ENCODE measurements around the gene KIAA1614.

Gene KIAA1614, protein sequence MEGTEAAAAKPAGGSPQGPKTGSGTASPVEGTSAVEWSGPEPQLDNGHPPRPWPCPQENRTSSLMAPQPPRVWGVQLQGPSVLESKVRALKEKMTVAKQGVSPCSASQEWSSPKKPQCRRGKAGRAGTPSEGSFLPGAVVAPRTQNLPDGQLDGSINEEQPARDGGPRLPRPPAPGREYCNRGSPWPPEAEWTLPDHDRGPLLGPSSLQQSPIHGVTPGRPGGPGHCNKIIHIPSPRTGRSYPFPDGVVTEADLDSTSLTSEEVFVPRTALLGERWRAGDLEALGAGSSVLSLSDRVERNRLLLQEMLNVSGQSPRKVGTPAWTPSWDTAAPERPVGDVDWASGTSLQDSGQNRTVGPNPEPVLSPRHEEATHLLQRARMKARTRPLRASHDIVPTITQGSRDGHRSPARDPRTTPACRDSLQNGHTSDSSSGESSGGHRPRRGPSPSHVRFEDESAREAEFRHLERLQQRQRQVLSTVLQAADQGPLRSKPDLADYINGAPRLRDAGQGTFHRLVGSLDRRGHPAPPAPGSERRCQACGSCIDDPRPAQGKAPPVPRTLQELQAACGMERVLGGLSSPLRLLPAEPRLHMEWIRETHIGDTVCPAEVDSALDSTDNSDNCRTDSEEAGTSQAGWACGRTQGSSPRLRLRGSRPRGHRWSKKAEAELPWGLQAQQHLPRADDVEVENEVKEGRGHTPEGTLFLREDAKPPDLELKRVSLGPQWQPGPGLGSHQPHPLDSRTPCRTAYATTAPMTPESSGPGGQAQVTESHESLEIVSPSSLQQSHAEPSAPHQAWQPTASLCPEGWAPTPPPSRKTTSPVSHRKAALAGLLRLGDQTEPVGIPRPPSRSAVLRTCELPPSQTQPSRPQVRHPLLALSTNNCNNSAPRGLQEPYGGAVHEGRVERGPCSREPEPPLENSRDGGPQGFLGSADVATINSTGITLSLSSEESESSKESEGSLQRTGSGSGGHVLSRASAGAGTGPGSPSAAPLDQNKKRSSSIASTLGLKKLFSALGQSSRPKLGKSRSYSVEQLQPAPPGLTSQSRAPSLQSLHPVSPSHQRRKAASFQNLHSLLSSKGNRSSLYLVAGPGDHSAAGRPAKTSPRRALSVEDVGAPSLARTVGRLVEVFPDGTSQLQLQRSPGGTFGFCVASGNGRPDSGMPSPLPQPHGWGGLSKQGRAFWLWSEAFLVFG

DNA sequence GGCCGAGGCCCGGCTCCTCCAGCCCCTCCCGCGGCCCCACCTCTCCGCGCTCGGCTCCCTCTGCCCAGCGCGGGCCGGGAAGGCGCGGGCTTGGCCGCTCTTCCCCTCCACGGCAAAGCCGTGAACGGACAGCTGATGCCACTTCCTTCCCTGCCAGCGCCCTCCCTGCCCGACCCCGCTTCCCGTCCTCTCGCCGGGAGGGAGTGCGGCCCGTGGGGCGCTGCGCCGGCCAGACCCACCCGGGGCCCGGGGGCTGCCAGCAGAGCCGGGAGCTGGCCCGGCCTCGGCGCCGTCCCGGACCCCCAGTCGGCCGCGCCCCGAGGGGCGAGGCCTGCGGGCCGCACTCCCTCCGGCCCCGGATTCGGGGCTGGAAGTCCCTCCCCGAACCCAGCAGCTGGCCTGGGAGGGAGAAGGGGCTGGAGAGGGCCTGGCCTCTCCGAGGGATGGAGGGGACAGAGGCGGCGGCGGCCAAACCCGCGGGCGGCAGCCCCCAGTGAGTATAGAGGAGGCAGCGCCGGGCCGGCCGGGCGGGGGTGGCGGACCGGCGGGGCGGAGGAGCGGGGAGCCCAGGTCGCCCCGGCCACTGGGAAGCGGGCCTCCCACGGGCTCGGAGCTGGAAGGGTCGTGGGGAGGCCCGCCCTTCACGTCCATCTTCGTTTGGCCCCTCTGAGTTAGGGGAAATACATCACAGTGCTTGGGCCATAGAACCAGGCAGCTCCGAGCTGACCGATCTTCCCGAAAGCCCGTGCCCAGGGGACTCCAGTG, at the start of gene KIAA1614:
Gene KIAA1614 (plus strand): TSS at position 97 of the 765 bp plus-strand sequence. CDS start 347 bp downstream, at position 444.
- DNase-seq (ENCODE audit: low read depth), result peak; percentile 9
- peak within 1 kb of the TSS; percentile 59 for H3K4me3 ChIP-seq (ENCODE audit: low read depth, low read length)

DNA sequence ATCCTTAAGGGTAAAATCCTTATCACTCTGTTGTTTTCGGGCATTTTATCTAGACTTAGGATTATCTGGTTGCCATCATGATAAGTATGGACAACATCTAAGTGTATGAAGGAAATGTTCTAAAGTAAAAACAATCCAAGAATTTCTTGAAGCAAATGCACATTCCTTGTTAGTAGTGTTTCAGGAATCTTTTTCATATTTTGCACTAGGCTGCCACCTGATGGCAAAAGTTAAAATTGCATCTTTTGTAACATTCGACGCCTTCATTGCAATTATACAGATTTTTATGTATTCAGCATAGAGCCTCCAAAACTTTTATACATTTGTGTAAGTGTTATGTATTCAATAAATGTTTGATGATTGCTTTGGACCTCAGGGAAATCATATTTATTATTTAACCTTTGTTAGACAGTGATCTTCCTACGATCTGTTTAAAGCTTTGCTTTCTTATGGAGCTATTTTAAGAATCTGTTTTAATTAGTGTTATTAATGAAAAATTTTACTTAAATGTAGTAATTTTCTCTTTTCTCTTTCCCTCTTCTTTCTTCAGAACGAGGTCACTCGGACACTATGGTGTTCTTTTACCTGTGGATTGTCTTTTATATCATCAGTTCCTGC, 49.4 kb upstream of the KIAA1614 start:
- H3K4me3 ChIP-seq (ENCODE audit: low read depth, low read length), result no peak overlapping the region
- DNase-seq (ENCODE audit: low read depth), result no peak

DNA sequence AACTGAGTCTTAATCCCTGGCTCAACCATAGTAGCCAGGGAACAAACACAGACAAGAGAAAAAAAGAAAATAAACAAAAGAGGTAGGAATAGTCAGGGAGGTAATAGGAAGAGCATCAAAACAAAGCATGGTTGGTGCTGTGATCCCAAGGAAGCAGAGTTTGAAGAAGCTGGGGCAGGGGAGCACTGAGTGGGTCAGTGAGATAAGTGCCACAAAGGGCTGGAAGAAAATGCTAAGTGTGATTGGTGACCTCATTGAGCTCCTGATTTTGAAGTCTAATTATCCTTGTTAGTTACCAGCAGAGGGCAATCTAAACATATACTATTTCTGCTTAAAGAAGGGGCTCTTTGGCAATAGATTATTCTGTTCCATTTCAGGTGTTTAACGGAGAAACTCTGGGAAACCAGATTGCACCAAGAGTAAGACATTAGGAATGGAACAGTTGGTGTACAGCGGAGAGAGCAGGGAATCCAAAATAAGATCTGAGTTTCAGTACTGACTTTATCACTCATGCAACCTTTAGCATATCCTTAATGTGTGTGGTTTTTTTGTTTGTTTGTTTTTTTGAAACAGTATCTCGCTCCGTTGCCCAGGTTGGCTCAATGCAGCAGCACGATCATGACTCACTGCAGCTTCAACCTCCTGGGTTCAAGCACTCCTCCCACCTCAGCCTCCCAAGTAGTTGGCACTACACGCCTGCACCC, 30.7 kb upstream of the KIAA1614 start:
- no peak overlapping the region for H3K4me3 ChIP-seq (ENCODE audit: low read depth, low read length)
- peak; percentile 19 for DNase-seq (ENCODE audit: low read depth)

DNA sequence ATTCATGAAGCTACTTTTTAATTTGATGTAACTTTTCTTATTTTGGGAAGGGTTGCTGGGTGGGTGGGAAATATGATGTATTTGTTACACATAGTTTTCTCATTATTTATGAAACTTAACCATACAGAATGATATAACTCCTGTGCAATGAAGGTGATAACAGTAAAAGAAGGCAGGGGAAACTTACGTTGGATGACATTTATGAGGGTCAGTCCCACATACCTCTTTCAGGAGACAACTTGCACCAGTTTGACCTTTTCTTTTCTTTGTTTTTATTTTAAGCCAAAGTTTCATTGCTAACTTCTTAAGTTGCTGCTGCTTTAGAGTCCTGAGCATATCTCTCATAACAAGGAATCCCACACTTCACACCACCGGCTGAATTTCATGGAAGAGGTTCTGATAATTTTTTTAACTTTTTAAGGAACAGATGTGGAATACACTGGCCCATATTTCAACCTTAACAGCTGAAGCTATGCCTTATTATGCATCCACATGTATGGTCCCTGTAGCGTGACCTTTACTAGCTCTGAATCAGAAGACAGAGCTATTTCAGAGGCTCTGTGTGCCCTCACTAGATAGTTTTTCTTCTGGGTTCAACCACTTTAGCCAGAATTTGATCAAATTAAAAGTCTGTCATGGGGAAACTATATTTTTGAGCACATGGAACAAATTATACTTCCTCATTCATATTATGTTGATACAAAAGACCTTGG, 28.0 kb upstream of the KIAA1614 start:
- no peak overlapping the region for H3K4me3 ChIP-seq (ENCODE audit: low read depth, low read length)
- DNase-seq (ENCODE audit: low read depth), result no peak

DNA sequence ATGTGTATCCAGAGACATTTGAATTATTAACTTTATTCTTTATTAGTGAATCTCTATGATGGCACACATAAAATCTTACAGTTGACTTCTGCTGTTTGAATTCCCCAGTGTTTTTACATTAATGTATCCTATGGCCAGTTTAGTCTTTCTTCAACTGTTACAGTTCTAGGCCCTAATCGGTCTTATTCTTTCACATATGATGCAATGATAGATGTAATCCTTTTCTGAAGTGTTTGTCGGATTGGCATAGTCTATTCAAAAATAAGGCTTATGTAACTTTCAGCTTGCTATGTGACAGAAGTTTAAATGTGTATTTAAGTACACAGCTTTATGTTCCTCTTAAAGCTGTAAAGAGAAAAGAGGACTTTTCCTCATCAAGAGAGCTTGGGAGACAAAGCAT, 26.4 kb upstream of the KIAA1614 start:
- H3K4me3 ChIP-seq (ENCODE audit: low read depth, low read length), result no peak overlapping the region
- DNase-seq (ENCODE audit: low read depth), result no peak

DNA sequence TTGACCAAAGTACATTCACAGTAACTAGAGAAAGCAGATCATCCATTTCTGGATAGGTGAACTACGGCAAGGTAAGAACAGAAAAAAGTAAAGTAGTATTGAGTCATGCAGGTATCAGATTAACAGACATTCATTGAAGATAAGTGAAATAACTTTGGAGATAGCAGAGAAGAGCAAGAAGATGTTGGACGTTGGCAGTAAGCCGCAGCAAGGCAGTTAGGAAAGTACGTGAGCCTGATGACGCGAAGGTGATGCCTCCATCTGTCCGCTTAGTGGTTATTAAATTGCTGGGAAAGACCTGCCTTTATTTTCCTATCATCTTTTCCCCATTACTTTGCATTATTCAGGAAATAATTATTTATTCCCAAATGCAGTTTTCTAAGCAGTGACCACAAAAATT, 24.9 kb upstream of the KIAA1614 start:
- no peak overlapping the region for H3K4me3 ChIP-seq (ENCODE audit: low read depth, low read length)
- no peak for DNase-seq (ENCODE audit: low read depth)

DNA sequence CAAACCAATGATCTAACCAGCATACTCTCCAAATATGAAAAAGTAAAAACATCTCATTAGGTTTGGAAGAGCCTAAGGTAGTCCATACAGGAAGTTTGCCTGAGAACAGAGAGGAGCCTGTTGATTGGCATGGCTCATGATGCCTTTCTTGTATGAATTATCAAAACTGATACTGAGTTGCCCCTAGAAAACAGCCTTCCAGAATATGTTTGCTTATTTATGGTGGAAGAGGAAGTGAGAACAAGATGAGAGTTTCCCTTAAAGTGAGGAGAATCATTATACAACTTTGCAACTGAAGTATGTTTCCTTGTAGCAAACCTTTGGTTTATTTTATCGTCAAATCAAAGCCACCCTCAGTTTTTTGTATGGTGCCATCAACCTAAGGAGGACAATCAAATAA, 23.8 kb upstream of the KIAA1614 start:
- DNase-seq (ENCODE audit: low read depth), result no peak
- H3K4me3 ChIP-seq (ENCODE audit: low read depth, low read length), result no peak overlapping the region

DNA sequence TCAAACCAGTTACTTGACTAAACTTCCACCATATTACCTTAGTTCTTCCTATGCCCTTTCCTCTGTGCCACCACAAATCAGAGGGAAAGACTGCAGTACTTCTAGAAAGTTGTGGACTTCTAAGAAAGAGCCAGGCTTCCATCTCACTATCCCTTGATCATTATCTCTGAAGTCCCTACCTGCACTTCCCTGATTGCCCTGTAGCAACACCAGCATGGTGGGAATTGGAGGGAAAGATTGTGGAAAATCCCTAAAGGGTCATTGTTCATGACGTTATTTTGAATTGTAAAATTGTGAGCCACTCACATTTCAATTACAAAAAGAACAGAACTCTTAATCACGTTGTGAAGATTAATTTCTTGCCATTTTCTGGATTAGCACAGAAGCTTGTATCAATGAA, 23.4 kb upstream of the KIAA1614 start:
- no peak for DNase-seq (ENCODE audit: low read depth)
- H3K4me3 ChIP-seq (ENCODE audit: low read depth, low read length), result no peak overlapping the region

DNA sequence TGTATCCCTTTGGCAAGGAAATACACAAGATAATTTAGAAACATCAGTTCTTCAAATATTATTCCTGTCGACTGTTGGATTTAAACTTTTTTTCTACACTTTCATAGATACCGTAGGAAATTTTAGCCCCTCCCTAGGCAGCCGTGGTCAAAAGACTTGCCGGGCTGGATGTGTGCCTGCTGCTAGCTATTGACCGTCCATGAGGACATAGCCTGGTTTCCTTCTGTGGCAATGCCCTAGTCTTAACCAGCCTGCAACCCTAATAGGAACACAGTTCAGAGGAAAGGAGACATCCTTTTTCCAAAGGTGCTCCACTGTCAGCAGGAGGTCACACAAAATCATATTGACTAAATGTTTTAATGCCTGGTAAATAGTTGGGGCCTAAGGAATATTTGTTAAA, 20.4 kb upstream of the KIAA1614 start:
- no peak overlapping the region for H3K4me3 ChIP-seq (ENCODE audit: low read depth, low read length)
- DNase-seq (ENCODE audit: low read depth), result no peak

DNA sequence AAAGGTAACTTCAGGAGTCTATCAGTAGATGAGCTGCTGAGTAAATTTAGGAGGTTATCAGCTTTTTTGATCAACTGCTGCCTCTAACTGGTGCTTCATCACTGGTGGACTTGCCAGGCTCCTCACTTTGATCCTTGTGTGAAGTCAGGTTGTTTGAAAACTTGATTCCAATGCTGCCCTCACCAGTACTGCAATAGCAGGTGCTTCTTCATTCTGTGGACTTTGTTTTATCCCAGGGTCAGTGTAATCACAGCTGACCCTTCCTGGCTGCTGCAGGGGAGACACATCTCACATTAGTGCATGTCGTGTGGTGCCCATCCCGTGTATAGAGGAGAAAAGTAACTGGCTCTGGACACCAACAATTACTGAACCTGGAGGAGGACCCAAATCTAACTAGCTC, 20.0 kb upstream of the KIAA1614 start:
- DNase-seq (ENCODE audit: low read depth), result no peak
- H3K4me3 ChIP-seq (ENCODE audit: low read depth, low read length), result no peak overlapping the region

DNA sequence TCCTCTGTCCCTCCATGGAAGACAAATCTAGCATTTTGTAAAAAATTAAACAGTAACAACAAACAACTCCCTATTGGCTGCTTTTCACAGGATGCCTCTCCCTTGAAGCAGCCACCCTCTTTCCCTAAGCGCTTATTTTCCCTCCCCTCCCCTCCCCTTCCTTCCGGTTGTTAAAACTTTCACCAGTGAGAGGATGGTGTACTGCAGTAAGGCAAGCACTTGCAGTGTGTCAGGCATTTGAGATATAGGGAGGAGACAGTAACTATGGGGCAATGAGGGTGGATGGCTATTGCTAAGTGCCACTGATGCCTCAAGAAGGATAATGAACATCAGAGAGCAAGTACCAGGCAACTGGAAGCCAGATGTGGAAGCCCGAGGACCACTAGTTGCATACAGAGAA, 19.1 kb upstream of the KIAA1614 start:
- H3K4me3 ChIP-seq (ENCODE audit: low read depth, low read length), result no peak overlapping the region
- no peak for DNase-seq (ENCODE audit: low read depth)

DNA sequence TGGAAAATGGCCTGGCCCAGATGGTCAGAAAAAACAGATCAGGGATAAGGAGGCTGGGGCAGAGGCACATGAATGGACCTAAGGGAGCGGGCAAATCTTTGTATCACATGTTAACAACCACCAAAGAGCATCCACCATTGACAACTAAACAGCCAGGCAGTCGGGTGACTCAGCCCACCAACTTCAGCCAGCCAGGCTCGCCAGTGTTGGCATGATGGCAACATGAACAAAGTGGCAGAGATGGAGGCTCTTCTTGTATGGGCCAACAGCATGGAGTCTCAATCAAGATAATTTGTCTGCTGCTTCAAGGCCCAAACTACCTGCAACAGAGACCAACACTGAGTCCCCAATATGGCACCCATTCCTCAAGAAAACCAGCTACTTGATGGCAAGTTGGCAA, 16.5 kb upstream of the KIAA1614 start:
- no peak overlapping the region for H3K4me3 ChIP-seq (ENCODE audit: low read depth, low read length)
- DNase-seq (ENCODE audit: low read depth), result no peak

DNA sequence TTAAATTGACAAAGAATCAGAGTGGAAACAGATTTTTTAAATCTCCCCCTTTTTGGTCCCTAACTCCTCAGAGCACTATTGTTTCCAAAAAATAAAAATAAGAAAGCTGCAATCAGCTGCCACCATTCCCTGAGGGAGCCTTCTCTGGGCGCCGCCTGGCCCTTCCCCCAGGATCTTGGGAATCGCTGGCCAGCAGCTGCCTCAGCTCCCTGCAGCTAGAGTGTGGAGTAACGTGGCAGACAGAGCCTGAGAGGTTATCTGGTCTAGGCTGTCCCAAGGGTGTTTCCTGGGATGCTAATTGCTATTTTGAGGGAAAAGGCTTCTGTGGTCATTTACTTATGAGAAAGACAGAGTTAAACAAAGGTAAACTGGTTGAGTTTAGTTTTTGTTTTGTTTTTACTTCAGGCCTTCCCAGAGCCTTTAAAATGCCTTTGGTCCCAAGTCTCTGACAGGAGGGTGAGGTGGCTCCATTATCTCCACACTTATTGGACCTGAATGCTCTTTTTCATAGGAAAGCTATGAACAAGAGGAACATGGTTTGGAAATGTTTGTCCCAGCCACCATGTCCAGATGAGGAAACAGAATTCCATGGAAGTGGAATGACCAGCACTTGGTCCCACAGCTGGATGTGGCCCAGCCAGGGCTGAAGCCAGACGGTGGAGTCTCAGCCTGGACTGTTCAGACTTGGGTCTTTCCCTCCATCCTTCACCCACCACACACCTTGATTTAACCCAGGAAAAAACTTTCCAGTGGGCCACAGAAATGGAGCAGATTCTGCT, 14.1 kb upstream of the KIAA1614 start:
- DNase-seq (ENCODE audit: low read depth), result no peak
- no peak overlapping the region for H3K4me3 ChIP-seq (ENCODE audit: low read depth, low read length)

DNA sequence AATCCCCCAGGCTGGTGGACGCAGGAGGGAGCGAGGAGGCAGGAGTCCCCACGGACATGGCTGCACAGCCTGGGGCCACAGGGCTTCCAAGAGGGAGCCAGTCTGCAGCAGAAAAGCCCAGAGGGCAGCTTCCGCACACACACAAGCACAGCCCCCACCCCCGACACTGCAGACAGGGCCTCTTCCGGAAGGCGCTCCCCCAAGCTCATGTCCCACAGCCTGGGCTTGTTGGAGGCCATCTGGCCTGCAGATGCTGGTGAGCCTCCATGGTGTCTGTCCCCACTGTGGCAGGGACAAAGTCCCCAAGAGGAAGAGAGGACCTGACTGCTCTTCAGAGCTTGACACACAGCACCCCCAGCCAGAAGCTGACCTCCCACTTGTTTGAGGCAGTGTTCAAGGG, 13.4 kb upstream of the KIAA1614 start:
- DNase-seq (ENCODE audit: low read depth), result no peak
- no peak overlapping the region for H3K4me3 ChIP-seq (ENCODE audit: low read depth, low read length)

DNA sequence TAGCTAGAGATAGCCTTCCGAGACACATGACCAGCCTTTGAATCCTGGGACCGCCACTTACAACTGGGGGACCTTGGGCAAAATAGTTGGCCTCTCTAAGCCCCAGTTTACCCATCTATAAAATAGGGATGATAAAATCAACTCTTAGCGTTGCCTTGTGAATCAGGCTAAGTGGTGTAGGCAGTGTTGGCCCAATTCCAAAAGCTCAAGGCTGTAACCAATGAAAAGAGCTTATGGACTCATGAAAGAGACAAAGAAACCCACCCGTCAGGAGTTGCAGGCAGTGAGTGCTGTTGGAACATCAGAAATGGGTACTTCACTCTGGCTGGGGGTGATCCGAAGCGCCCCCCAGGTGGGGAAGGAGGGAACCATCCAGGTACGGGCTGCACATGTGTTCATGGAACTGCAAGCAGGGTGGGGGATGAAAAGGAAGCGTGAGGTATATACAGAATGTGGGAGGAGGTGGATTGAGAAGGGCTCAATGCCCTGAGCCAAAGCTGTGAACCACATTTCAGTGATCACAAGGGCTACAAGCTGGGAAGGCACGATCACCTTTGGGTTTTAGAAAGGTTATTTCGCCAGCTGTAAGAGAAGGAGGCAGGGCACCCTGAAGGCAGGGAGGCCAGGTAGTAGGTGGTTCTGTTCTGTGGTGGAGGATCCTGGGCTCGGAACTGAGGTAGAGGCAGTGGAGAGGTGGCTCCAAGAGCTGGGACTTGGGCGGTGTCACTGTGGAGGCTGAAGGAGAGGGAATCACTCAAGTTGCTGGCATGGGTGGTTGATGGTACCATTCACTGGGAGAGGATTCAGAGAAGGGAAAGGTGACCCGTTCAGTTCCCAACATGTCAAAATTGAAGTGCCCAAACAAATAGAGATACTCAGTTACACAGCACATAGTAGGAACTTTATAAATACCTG, 11.4 kb upstream of the KIAA1614 start:
- DNase-seq (ENCODE audit: low read depth), result no peak
- H3K4me3 ChIP-seq (ENCODE audit: low read depth, low read length), result no peak overlapping the region

DNA sequence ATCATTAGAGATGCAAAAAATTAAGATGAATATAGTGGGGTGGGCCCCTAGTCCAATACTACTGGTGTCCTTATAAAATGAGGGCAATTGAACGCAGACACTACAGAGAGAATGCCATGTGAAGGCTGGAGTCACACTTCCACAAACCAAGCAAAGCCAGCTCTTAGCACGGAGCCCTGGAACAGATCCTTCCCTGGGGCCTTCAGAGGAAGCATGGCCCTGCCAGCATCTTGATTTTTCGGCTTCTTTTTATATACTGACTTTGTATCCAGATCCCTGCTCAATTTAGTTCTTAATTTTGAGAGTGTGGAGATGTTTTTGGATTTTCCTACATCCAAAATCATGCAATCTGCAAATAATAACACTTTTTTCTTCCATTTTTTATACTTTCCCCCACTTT, 10.2 kb upstream of the KIAA1614 start:
- no peak for DNase-seq (ENCODE audit: low read depth)
- no peak overlapping the region for H3K4me3 ChIP-seq (ENCODE audit: low read depth, low read length)

Data from skeletal muscle cell (primary cell).